ENCODE data around the gene PDLIM1. TPM values are rescaled to one million over a fixed set of nuclear protein-coding genes. Genes with fewer than 3 reads are reported as not detected.
A peak's percentile ranks its signal among the peaks of the same experiment; 100 is the strongest.

PDLIM1 gene
- total and polyA plus RNA-seq, 2 of the 13 experiments (the other 11 are each of a cell fraction or from before 2014, with no cell fraction given): 119 to 123 TPM

- 0 out of 2 replicates have a peak, but pooled peaks have one; percentile 26 for TF ChIP-seq PAXIP1 (CRISPR knock-in tag; conservative IDR thresholded peaks at IDR 0.05)
Observed at GRCh38 chr10:95282107-95282506, 8.7 kb downstream of the PDLIM1 start (continued).

- Histone ChIP-seq H3K9ac (ENCODE audit: insufficient read depth, low read depth, low read length) (0 out of 2 replicates have a peak overlapping the region, but pooled peaks have one; percentile 8), H3K4me2 (ENCODE audit: low read depth, low read length) (peak overlapping the region; percentile 44), H4K20me1 (ENCODE audit: insufficient read depth, low read length) (peaks cover 11% of the 10 kb centered on the region; the same call in 1 of the 2 replicates), H3K79me2 (ENCODE audit: insufficient read depth, low read length) (peaks cover 99% of the 10 kb centered on the region), H3K4me1 (ENCODE audit: insufficient read depth, low read length) (peaks cover 100% of the 10 kb centered on the region), H3K4me3 (replicated peaks in 1 of 3; ENCODE audit: insufficient read depth in 1 of 3, low read depth in 2 of 3, low read length in 3 of 3) (no peak overlapping the region), H2AFZ (ENCODE audit: low read length) (no peak overlapping the region), H3K27me3 (ENCODE audit: control insufficient read depth in 1 of 2, insufficient read depth in 2 of 2, low read length in 2 of 2) (no peaks in the 10 kb centered on the region), H3K36me3 (replicated peaks in 1 of 2; ENCODE audit: control insufficient read depth in 1 of 2, insufficient read depth in 2 of 2, low read length in 2 of 2) (peaks cover 2 to 3% of the 10 kb centered on the region in 2 experiments; a peak in 2 of 5 replicates), H3K9me3 (ENCODE audit: low read length) (no peaks in the 10 kb centered on the region), H3K27ac (ENCODE audit: extremely low read length, insufficient read depth, low read length) (peak overlapping the region; percentile 68)
- BruUV-seq (replicated peaks): no TSS peak
- WGBS (ENCODE audit: low lambda C conversion rate): 85% methylated on average over 2 of the region's 2 CpGs
- no peak for ATAC-seq
- intact Hi-C loops (cut with micrococcal nuclease; ENCODE audit: unreplicated experiment) (no loop called here), in situ Hi-C loops (cut with HindIII; ENCODE audit: extremely low pct_ligation_motif_present, low pct_unique_long_range_greater_than_20kb) (no loop called here)
- TF ChIP-seq ZNF619 (CRISPR knock-in tag; IDR thresholded peaks at IDR 0.05): no peak
- TF ChIP-seq XBP1 (CRISPR knock-in tag; IDR thresholded peaks at IDR 0.05): no peak
- TF ChIP-seq KDM6A (CRISPR knock-in tag; IDR thresholded peaks at IDR 0.05; ENCODE audit: low read depth): no peak
- TF ChIP-seq ZNF710 (CRISPR knock-in tag; IDR thresholded peaks at IDR 0.05; ENCODE audit: borderline replicate concordance): no peak
- no peak for TF ChIP-seq FLYWCH1 (CRISPR knock-in tag; IDR thresholded peaks at IDR 0.05)
- no peak for FAIRE-seq
- no peak for DNase-seq (ENCODE audit: low spot score)
- ChIA-PET POLR2A (interaction anchor here (0.9 to 5.9 kb wide), 2 partner anchors 8 to 66 kb away, joined by 3 to 41 read pairs; partner anchors contain the start of gene PDLIM1), CTCF (ENCODE audit: low intra/inter-chr PET ratio, low total read pairs) (no interaction called here)
Observed at GRCh38 chr10:95281206-95281605, 9.6 kb downstream of the PDLIM1 start.
